ENCODE measurements around the gene AFG3L2. TPM values are rescaled to one million over a fixed set of nuclear protein-coding genes. Genes with fewer than 3 reads are reported as not detected.

AFG3L2 gene
- total RNA-seq, 4 donors from 2014 or later = 53.0 to 62.8 (median 57.9) TPM

- Histone ChIP-seq H3K36me3 (no peaks in the 10 kb centered on the region), H3K27me3 (peaks cover 4% of the 10 kb centered on the region), H3K27ac (no peak overlapping the region), H3K4me3 (no peak overlapping the region), H3K9me3 (no peaks in the 10 kb centered on the region), H3K4me1 (peaks cover 14% of the 10 kb centered on the region)
- TF ChIP-seq EP300 (IDR thresholded peaks at IDR 0.05) = no peak
- TF ChIP-seq, protein P1, sequence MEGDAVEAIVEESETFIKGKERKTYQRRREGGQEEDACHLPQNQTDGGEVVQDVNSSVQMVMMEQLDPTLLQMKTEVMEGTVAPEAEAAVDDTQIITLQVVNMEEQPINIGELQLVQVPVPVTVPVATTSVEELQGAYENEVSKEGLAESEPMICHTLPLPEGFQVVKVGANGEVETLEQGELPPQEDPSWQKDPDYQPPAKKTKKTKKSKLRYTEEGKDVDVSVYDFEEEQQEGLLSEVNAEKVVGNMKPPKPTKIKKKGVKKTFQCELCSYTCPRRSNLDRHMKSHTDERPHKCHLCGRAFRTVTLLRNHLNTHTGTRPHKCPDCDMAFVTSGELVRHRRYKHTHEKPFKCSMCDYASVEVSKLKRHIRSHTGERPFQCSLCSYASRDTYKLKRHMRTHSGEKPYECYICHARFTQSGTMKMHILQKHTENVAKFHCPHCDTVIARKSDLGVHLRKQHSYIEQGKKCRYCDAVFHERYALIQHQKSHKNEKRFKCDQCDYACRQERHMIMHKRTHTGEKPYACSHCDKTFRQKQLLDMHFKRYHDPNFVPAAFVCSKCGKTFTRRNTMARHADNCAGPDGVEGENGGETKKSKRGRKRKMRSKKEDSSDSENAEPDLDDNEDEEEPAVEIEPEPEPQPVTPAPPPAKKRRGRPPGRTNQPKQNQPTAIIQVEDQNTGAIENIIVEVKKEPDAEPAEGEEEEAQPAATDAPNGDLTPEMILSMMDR (IDR thresholded peaks at IDR 0.05) = no peak
- TF ChIP-seq POLR2AphosphoS5 (IDR thresholded peaks at IDR 0.05) = no peak
- TF ChIP-seq POLR2A (IDR thresholded peaks at IDR 0.05) = no peak
- DNase-seq (ENCODE audit: low spot score in 2 of 2) = no peak
- WGBS = 91% methylated on average over 9 of the region's 9 CpGs
Measured at GRCh38 chr18:12410081-12410481, 33.1 kb upstream of the AFG3L2 start.

DNA sequence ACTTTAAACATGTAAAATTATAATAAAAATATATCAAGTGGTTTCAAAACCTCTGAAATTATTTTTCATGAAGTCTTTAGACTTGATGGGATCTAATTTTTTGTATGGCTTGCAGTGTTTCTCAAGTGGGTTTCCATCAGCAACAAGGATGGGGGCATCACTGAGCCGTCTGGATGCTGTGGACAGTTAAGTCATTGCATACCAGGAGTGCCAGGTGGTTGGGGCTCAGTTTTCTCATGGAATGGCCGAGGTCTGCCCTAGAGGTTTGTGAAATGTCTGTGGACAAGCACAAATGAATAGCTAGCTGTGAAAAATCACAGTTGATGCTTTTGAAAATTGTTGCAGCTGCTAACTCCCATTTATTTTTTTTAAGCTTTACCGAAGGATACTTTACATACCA, 32.4 kb upstream of the AFG3L2 start:
- H3K27ac ChIP-seq = no peak overlapping the region
- H3K9me3 ChIP-seq = no peaks in the 10 kb centered on the region
- no peak overlapping the region for H3K4me3 ChIP-seq
- no peaks in the 10 kb centered on the region for H3K36me3 ChIP-seq
- no peak for TF ChIP-seq POLR2AphosphoS5 (IDR thresholded peaks at IDR 0.05)
- TF ChIP-seq, protein P1 (IDR thresholded peaks at IDR 0.05) = no peak
- no peak for TF ChIP-seq POLR2A (IDR thresholded peaks at IDR 0.05)
- no peak for TF ChIP-seq EP300 (IDR thresholded peaks at IDR 0.05)
- DNase-seq (ENCODE audit: low spot score in 2 of 2) = no peak
- 83% methylated on average over 3 of the region's 3 CpGs for WGBS
- H3K4me1 ChIP-seq = peaks cover 14% of the 10 kb centered on the region
- peaks cover 5% of the 10 kb centered on the region for H3K27me3 ChIP-seq

DNA sequence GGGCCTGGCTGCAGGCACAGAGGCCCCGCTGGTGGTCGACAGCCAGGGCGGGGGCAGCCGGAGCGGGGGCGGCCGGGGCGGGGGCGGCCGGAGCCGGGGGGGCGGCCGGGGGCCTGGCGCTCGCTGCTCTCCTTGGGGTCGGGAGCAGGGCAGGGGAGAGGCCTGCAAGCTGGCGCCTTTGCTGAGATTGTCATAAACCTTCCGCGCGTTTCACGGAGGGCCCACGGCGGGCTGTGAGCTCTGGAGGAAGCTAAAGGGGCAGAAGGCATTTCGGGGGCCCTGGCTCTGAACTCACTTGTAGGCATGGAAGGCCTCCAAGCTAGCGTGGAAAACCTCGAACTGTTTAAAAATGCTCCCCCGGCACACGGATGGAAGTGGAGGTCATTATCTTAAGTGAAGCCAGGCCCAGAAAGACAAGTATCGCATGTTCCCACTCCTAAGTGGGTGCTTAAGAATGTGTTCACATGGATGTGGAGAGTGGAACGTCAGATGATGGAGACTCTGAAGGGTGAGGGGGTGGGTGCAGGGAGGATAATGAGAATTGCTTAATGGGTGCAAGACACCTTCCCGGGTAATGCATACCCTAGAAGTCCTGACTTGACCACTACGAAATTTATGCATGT, 31.3 kb upstream of the AFG3L2 start:
- H3K36me3 ChIP-seq = no peaks in the 10 kb centered on the region
- H3K9me3 ChIP-seq = no peaks in the 10 kb centered on the region
- H3K4me1 ChIP-seq = peaks cover 14% of the 10 kb centered on the region
- H3K27me3 ChIP-seq = peaks cover 5% of the 10 kb centered on the region
- DNase-seq (ENCODE audit: low spot score in 2 of 2) = no peak
- H3K4me3 ChIP-seq = peak overlapping the region; percentile 66
- TF ChIP-seq POLR2A (IDR thresholded peaks at IDR 0.05) (no peak), EP300 (IDR thresholded peaks at IDR 0.05) (no peak), POLR2AphosphoS5 (IDR thresholded peaks at IDR 0.05) (no peak)
- TF ChIP-seq, protein P1 (IDR thresholded peaks at IDR 0.05) = no peak
- WGBS = 10% methylated on average over 15 of the region's 32 CpGs
- H3K27ac ChIP-seq = peak overlapping the region; percentile 77

GRCh38 chr18:12406371-12407111, 29.5 kb upstream of the AFG3L2 start:
- H3K9me3 ChIP-seq = no peaks in the 10 kb centered on the region
- H3K27me3 ChIP-seq = peaks cover 5% of the 10 kb centered on the region
- TF ChIP-seq, protein P1 (IDR thresholded peaks at IDR 0.05) = no peak
- no peak for TF ChIP-seq POLR2AphosphoS5 (IDR thresholded peaks at IDR 0.05)
- no peak for TF ChIP-seq POLR2A (IDR thresholded peaks at IDR 0.05)
- H3K27ac ChIP-seq = no peak overlapping the region
- DNase-seq (ENCODE audit: low spot score in 2 of 2) = no peak
- H3K4me3 ChIP-seq = no peak overlapping the region
- no peaks in the 10 kb centered on the region for H3K36me3 ChIP-seq
- WGBS = 78% methylated on average over 19 of the region's 19 CpGs
- H3K4me1 ChIP-seq = peaks cover 14% of the 10 kb centered on the region

GRCh38 chr18:12405066-12405465, 28.0 kb upstream of the AFG3L2 start:
- Histone ChIP-seq H3K4me3 (no peak overlapping the region), H3K36me3 (no peaks in the 10 kb centered on the region), H3K27ac (no peak overlapping the region), H3K4me1 (peaks cover 14% of the 10 kb centered on the region), H3K9me3 (no peaks in the 10 kb centered on the region), H3K27me3 (peaks cover 5% of the 10 kb centered on the region)
- no peak for DNase-seq (ENCODE audit: low spot score in 2 of 2)
- 91% methylated on average over 3 of the region's 3 CpGs for WGBS
- TF ChIP-seq POLR2A (IDR thresholded peaks at IDR 0.05) = no peak
- TF ChIP-seq EP300 (IDR thresholded peaks at IDR 0.05) = no peak
- no peak for TF ChIP-seq POLR2AphosphoS5 (IDR thresholded peaks at IDR 0.05)
- TF ChIP-seq, protein P1 (IDR thresholded peaks at IDR 0.05) = no peak
